ENCODE results near the gene WNT11.

WNT11 gene

DNA sequence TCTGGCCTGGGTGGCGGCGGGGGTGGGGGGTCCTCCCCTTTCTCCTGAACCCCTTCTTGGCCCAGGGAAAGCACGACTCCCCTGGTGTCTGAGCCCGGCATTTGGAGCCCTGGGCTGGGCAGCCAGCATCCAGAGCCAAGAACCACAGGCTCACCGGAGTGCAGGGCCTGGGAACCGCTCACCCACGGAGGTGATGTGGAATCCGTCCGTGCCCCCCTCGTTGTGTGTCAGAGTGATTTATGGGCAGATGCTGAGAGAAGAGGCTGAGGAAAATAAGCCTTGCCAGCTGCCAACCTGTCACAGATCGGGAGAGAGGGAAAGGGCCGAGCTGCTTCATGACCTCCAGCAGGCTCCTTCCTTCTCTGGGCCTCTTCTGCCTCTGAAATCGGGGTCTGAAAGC, 33.7 kb downstream of the WNT11 start:
- DNase-seq, result no peak
- H3K27me3 ChIP-seq, result no peaks in the 10 kb centered on the region
- no peak overlapping the region for H3K4me3 ChIP-seq (ENCODE audit: low read depth, low read length)
- TF ChIP-seq, protein P1, sequence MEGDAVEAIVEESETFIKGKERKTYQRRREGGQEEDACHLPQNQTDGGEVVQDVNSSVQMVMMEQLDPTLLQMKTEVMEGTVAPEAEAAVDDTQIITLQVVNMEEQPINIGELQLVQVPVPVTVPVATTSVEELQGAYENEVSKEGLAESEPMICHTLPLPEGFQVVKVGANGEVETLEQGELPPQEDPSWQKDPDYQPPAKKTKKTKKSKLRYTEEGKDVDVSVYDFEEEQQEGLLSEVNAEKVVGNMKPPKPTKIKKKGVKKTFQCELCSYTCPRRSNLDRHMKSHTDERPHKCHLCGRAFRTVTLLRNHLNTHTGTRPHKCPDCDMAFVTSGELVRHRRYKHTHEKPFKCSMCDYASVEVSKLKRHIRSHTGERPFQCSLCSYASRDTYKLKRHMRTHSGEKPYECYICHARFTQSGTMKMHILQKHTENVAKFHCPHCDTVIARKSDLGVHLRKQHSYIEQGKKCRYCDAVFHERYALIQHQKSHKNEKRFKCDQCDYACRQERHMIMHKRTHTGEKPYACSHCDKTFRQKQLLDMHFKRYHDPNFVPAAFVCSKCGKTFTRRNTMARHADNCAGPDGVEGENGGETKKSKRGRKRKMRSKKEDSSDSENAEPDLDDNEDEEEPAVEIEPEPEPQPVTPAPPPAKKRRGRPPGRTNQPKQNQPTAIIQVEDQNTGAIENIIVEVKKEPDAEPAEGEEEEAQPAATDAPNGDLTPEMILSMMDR (IDR thresholded peaks at IDR 0.05; ENCODE audit: low read depth, low read length), result no peak
- no peaks in the 10 kb centered on the region for H3K36me3 ChIP-seq
- H3K9me3 ChIP-seq, result no peaks in the 10 kb centered on the region
- peaks cover 12% of the 10 kb centered on the region for H3K4me1 ChIP-seq

GRCh38 chr11:76170468-76170867, 35.8 kb downstream of the WNT11 start:
- TF ChIP-seq, protein P1 (IDR thresholded peaks at IDR 0.05; ENCODE audit: low read depth, low read length), result no peak
- DNase-seq, result no peak
- Histone ChIP-seq H3K4me1 (peaks cover 12% of the 10 kb centered on the region), H3K36me3 (no peaks in the 10 kb centered on the region), H3K4me3 (ENCODE audit: low read depth, low read length) (no peak overlapping the region), H3K27me3 (no peaks in the 10 kb centered on the region), H3K9me3 (no peaks in the 10 kb centered on the region)

DNA sequence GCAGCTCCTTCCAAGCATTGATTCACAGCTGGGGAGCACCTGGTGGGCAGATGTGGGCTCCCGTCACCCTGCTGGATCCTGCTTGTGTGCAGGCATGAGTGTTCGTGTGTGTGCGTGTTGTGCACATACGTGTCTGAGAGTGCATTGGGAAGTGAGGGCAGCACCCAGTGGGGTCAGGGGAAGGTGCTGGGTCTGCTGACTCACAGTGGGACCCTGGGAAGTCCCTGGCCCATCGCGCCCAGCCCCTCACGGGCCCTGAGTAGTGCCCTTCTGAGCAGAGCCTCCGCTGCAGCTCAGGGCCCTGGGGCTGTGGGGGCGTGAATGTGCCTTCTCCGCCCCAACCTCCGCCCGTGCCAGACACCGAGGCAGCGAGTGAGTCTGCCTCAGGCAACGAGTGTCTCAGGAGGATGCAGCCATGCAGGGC, 36.8 kb downstream of the WNT11 start:
- H3K9me3 ChIP-seq, result no peaks in the 10 kb centered on the region
- H3K4me3 ChIP-seq (ENCODE audit: low read depth, low read length), result no peak overlapping the region
- no peaks in the 10 kb centered on the region for H3K36me3 ChIP-seq
- no peaks in the 10 kb centered on the region for H3K27me3 ChIP-seq
- DNase-seq, result peak; percentile 80
- TF ChIP-seq, protein P1 (IDR thresholded peaks at IDR 0.05; ENCODE audit: low read depth, low read length), result no peak
- H3K4me1 ChIP-seq, result peaks cover 12% of the 10 kb centered on the region

DNA sequence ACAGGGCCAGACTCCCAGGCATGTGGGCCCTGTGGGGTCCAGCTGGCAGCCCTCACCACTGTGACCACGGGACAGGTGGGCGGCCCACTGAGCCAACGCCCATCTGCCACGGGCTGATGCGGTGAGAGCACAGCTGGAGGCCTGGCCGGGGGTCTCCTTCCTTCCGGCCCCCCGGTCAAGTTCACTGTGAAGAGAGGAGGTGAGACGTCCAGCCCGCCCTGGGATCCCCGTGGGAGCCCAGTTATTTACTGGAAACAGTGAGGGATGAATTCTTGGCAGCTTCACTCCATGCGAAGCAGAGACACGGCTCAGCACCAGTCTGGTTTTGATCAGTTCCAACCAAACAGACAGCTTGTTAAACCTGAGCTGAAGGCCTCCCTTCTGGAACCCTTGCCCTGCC, 38.7 kb downstream of the WNT11 start:
- H3K36me3 ChIP-seq, result no peaks in the 10 kb centered on the region
- DNase-seq, result no peak
- no peaks in the 10 kb centered on the region for H3K27me3 ChIP-seq
- H3K9me3 ChIP-seq, result no peaks in the 10 kb centered on the region
- TF ChIP-seq, protein P1 (IDR thresholded peaks at IDR 0.05; ENCODE audit: low read depth, low read length), result no peak
- H3K4me3 ChIP-seq (ENCODE audit: low read depth, low read length), result no peak overlapping the region
- H3K4me1 ChIP-seq, result peaks cover 23% of the 10 kb centered on the region

- Histone ChIP-seq H3K9me3 (no peaks in the 10 kb centered on the region), H3K4me3 (ENCODE audit: low read depth, low read length) (no peak overlapping the region), H3K4me1 (peaks cover 33% of the 10 kb centered on the region), H3K36me3 (no peaks in the 10 kb centered on the region), H3K27me3 (no peaks in the 10 kb centered on the region)
- TF ChIP-seq, protein P1 (IDR thresholded peaks at IDR 0.05; ENCODE audit: low read depth, low read length), result no peak
- DNase-seq, result no peak
These were observed 40.0 kb downstream of the WNT11 start for GRCh38 chr11:76166314-76166713.

DNA sequence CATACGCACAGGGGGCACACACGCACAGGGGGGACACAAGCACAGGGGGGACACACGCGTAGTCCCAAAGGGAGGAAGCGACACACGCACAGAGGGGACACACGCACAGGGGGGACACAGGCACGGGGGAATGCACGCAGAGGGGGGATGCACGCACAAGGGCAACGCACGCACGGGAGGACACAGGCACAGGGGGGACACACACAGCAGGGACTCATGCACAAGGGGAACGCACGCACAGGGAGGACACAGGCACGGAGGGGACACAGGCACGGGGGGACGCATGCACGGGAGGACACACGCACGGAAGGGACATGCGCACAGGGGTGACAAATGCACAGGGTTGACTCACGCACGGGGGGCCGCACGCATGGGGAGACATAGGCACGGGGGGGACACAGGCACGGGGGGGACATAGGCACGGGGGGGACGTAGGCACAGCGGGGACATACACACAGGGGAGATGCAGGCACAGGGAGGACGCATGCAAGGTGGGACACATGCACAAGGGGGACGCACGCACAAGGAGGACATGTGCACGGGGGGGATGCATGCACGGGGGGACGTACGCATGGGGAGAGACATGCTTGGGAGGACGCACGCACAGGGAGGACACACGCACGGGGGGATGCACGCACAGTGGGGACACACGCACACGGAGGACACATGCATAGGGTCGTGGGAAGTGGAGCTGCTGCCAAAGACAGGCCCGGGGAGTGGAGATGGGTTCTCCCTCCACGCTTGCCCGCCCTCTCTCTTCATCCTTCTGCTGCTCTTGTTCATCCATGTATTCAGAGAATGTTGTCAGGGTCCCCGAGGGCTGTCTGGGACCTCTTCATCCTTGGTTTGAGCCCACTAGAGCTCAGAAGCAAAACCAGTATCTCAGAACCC, 41.2 kb downstream of the WNT11 start:
- H3K36me3 ChIP-seq, result no peaks in the 10 kb centered on the region
- H3K4me1 ChIP-seq, result peaks cover 39% of the 10 kb centered on the region
- no peaks in the 10 kb centered on the region for H3K27me3 ChIP-seq
- H3K4me3 ChIP-seq (ENCODE audit: low read depth, low read length), result no peak overlapping the region
- TF ChIP-seq, protein P1 (IDR thresholded peaks at IDR 0.05; ENCODE audit: low read depth, low read length), result no peak
- no peaks in the 10 kb centered on the region for H3K9me3 ChIP-seq
- no peak for DNase-seq

All from BE2C (cell line).